ENCODE results near the gene POU4F2.

Gene POU4F2

GRCh38 chr4:146646593-146647325, 8.1 kb downstream of the POU4F2 start:
- no peak for TF ChIP-seq CTCF (IDR thresholded peaks at IDR 0.05)

- no peak for TF ChIP-seq CTCF (IDR thresholded peaks at IDR 0.05)
Measured at GRCh38 chr4:146647615-146648460, 9.1 kb downstream of the POU4F2 start.

DNA sequence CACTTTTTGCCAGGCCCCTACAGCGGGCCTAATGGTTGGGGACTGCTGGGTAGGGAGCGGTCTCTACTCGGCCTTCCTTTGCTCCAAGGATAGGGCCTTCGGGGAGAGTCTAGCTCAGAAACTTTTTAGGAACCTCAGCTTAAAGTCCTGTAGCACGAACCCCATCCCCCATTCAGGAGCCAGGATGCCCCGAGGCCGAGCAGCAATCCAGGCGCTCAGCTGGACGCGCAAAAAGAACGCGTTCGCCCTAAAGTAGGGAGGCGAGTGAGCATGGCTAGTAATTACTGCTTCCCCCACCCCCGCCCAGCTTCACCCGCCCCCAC, 9.7 kb downstream of the POU4F2 start:
- no peak for TF ChIP-seq CTCF (IDR thresholded peaks at IDR 0.05)

DNA sequence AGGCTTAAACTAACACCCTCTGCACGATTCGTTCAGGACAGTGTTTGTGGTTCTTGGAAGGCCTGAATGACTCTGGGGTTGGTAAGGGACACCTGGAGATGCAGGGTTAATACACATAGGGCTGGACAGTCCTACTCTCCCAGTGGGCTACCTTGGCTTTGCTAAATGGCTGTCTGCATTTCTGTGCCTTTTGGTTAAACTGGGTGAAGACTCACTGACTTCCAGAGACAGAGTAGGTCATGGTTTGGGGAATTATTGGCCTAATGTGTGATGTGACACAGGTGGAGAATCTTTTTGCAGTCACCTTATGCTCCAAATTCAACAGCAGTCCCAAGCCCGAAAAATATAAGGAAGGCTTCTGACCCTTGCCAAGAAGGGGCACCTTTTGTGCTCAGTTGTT, 10.5 kb downstream of the POU4F2 start:
- no peak for TF ChIP-seq CTCF (IDR thresholded peaks at IDR 0.05)

GRCh38 chr4:146650034-146650433, 11.3 kb downstream of the POU4F2 start:
- TF ChIP-seq CTCF (IDR thresholded peaks at IDR 0.05) = no peak

GRCh38 chr4:146654687-146655520, 16.2 kb downstream of the POU4F2 start:
- TF ChIP-seq CTCF (IDR thresholded peaks at IDR 0.05) = peak; percentile 11; the same call in 1 of the 2 replicates

DNA sequence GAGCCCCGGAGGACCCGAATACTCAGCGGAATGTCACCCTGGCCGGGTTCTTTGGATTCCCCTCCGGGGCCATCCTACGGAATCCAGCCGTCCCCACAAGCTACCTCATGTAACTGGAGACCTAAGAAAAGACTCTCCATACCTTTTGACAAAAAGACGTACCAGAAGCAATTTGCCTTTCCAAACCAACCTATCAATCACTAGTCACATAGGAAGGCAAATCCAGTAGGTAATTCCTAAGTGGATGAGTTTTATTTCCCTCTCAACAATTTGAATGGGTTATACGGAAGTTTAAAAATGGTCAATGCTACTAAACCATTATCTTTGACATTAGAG, 16.8 kb downstream of the POU4F2 start:
- TF ChIP-seq CTCF (IDR thresholded peaks at IDR 0.05) = no peak
